Measurements from ENCODE around the gene GNG7. TPM values are rescaled to one million over a fixed set of nuclear protein-coding genes. Genes with fewer than 3 reads are reported as not detected.

Gene GNG7
- total RNA-seq, 6 experiments from 2014 or later = 1.3 to 3.7 (median 2.3) TPM

- Histone ChIP-seq H3K4me1 (peaks cover 0 to 13% (median 6%) of the 10 kb centered on the region in 4 donors), H3K4me3 (no peak overlapping the region), H3K9me3 (no peaks in the 10 kb centered on the region), H3K36me3 (no peaks in the 10 kb centered on the region), H3K27ac (peak overlapping the region in 2 of 3 donors; percentile 67 to 76), H3K27me3 (no peaks in the 10 kb centered on the region)
- whole genome bisulfite sequencing (ENCODE audit: insufficient coverage, low coverage, low lambda C conversion rate, missing lambda C conversion rate) = 40% methylated on average over 8 of the region's 13 CpGs
- peak; percentile 34 for TF ChIP-seq POLR2A (IDR thresholded peaks at IDR 0.05)
- TF ChIP-seq CTCF (IDR thresholded peaks at IDR 0.05) = no peak
- DNase-seq (peak; percentile 73 to 87 (median 82)), ATAC-seq (peak; percentile 66 to 85 (median 78))
- intact Hi-C loops (cut with DNase I) = loop anchor here in 1 of 2 donors (10.0 kb wide), 1 partner anchor 142 kb away; the partner anchor contains the start of gene GADD45B
Measured at GRCh38 chr19:2616741-2617392, 85.6 kb downstream of the GNG7 start.

GRCh38 chr19:2615782-2616181 lies 86.7 kb downstream of the GNG7 start:
- no peaks in the 10 kb centered on the region for H3K36me3 ChIP-seq
- no peak for TF ChIP-seq POLR2A (IDR thresholded peaks at IDR 0.05)
- TF ChIP-seq CTCF (IDR thresholded peaks at IDR 0.05) = no peak
- peaks cover 0 to 16% (median 8%) of the 10 kb centered on the region in 4 donors for H3K4me1 ChIP-seq
- DNase-seq (no peak), ATAC-seq (no peak)
- H3K4me3 ChIP-seq = no peak overlapping the region
- WGBS (ENCODE audit: insufficient coverage, low coverage, low lambda C conversion rate, missing lambda C conversion rate) = no CpG with 5 or more reads among the region's 6 CpGs
- intact Hi-C loops (cut with DNase I) = loop anchor here in 1 of 2 donors (10.0 kb wide), 1 partner anchor 141 kb away; the partner anchor contains the start of gene GADD45B
- no peak overlapping the region for H3K27ac ChIP-seq
- H3K27me3 ChIP-seq = no peaks in the 10 kb centered on the region
- H3K9me3 ChIP-seq = no peaks in the 10 kb centered on the region

- TF ChIP-seq CTCF (IDR thresholded peaks at IDR 0.05) (peak; percentile 76 to 94 (median 91)), POLR2A (IDR thresholded peaks at IDR 0.05) (no peak)
- Histone ChIP-seq H3K36me3 (no peaks in the 10 kb centered on the region), H3K4me3 (no peak overlapping the region), H3K27ac (no peak overlapping the region), H3K27me3 (no peaks in the 10 kb centered on the region), H3K4me1 (peaks cover 0 to 20% (median 8%) of the 10 kb centered on the region in 4 donors), H3K9me3 (no peaks in the 10 kb centered on the region)
- DNase-seq = peak in 1 of 3 donors; percentile 57
- intact Hi-C loops (cut with DNase I) = loop anchor here in 1 of 2 donors (10.0 kb wide), 1 partner anchor 139 kb away; the partner anchor contains the start of gene GADD45B
- ATAC-seq = peak; percentile 34 to 58 (median 38)
- 0% methylated on average over 2 of the region's 28 CpGs for WGBS (ENCODE audit: insufficient coverage, low coverage, low lambda C conversion rate, missing lambda C conversion rate)
Measured at GRCh38 chr19:2613507-2614295, 88.8 kb downstream of the GNG7 start.

GRCh38 chr19:2612619-2613249 lies 89.8 kb downstream of the GNG7 start:
- Histone ChIP-seq H3K27ac (no peak overlapping the region), H3K27me3 (no peaks in the 10 kb centered on the region), H3K4me1 (peaks cover 0 to 20% (median 8%) of the 10 kb centered on the region in 4 donors), H3K9me3 (no peaks in the 10 kb centered on the region), H3K4me3 (no peak overlapping the region), H3K36me3 (no peaks in the 10 kb centered on the region)
- DNase-seq = no peak
- TF ChIP-seq POLR2A (IDR thresholded peaks at IDR 0.05) (no peak), CTCF (IDR thresholded peaks at IDR 0.05) (no peak)
- no peak for ATAC-seq
- intact Hi-C loops (cut with DNase I) = loop anchor here in 1 of 2 donors (10.0 kb wide), 1 partner anchor 138 kb away; the partner anchor contains the start of gene GADD45B
- WGBS (ENCODE audit: insufficient coverage, low coverage, low lambda C conversion rate, missing lambda C conversion rate) = 72% methylated on average over 13 of the region's 18 CpGs

All from right lobe of liver (tissue), 6 donors.